Measurements from ENCODE around the gene KMO.

- no peak for TF ChIP-seq CTCF (conservative IDR thresholded peaks at IDR 0.05; ENCODE audit: low read length)
- no peak for TF ChIP-seq EZH2phosphoT487 (IDR thresholded peaks at IDR 0.05; ENCODE audit: borderline replicate concordance)
Measured at GRCh38 chr1:241590719-241591118, 58.5 kb downstream of the KMO start.
